Bronchial epithelial cell (primary cell): ENCODE measurements around the gene PTGER4. TPM values are rescaled to one million over a fixed set of nuclear protein-coding genes. Genes with fewer than 3 reads are reported as not detected.
"Not testable (repeated sequence)": the region's sequence is repeated elsewhere in the genome, so short reads cannot be mapped to it uniquely, and the experiment has no call there.

ENCODE experiments used
- DNase-seq: peaks from one replicate; pipeline ENCODE4 v3.0.0-alpha.2; 2010; ENCODE audit warnings: low read depth
- FAIRE-seq: peaks from 2 replicates; lab custom pipeline; 2011; peaks lifted over from hg19 to GRCh38; lab: Jason Lieb, UNC
- H3K27me3 ChIP-seq: 2 replicates; pipeline ENCODE4 v1.5.1; 2011; ENCODE audit warnings: low read length; ENCODE audit not compliant: control insufficient read depth, insufficient read depth
- H3K36me3 ChIP-seq: 2 replicates; pipeline ENCODE4 v1.5.1; 2011; ENCODE audit warnings: low read length; ENCODE audit not compliant: control insufficient read depth, insufficient read depth
- H3K4me3 ChIP-seq: 2 replicates; pipeline ENCODE4 v1.5.1; 2011; ENCODE audit warnings: mild to moderate bottlenecking, low read depth, low read length, control low read depth
- CTCF ChIP-seq: IDR thresholded peaks from 2 replicates; pipeline ENCODE4 v1.5.1; 2011; ENCODE audit warnings: mild to moderate bottlenecking, moderate library complexity, low read length, control low read depth, inconsistent platforms; ENCODE audit not compliant: insufficient read depth, severe bottlenecking
- total RNA-seq: library from RNA; depleted of rRNA; stranded (reverse); fragments of >200 nt; gene quantifications from 2 replicates; pipeline ENCODE4 v1.2.1, GENCODE V29; 2014

Gene PTGER4
- total RNA-seq = 6.1 and 8.7 TPM in 2 replicates

- no peak for TF ChIP-seq CTCF
- no peak for FAIRE-seq
- no peak for DNase-seq
- H3K36me3 ChIP-seq = peaks cover 1% of the 10 kb centered on the region
- H3K4me3 ChIP-seq = peak within 1 kb of the TSS; percentile 71
- no peaks in the 10 kb centered on the region for H3K27me3 ChIP-seq
These were observed at the start of gene PTGER4 for GRCh38 chr5:40679913-40680681. PTGER4 (plus strand) TSS chr5:40679915; CDS start chr5:40680994, 1,079 bp downstream.

- DNase-seq (no peak), FAIRE-seq (no peak)
- H3K4me3 ChIP-seq = no peak overlapping the region
- H3K36me3 ChIP-seq = no peaks in the 10 kb centered on the region
- no peak for TF ChIP-seq CTCF
- no peaks in the 10 kb centered on the region for H3K27me3 ChIP-seq
These were observed 49.6 kb upstream of the PTGER4 start for GRCh38 chr5:40630126-40630525.

GRCh38 chr5:40631236-40631635 lies 48.5 kb upstream of the PTGER4 start:
- FAIRE-seq (no peak), DNase-seq (no peak)
- no peak for TF ChIP-seq CTCF

GRCh38 chr5:40634154-40634553 lies 45.6 kb upstream of the PTGER4 start:
- no peak for DNase-seq
- FAIRE-seq = no peak
- no peaks in the 10 kb centered on the region for H3K36me3 ChIP-seq
- H3K27me3 ChIP-seq = no peaks in the 10 kb centered on the region
- TF ChIP-seq CTCF = no peak
- H3K4me3 ChIP-seq = no peak overlapping the region

More at GRCh38 chr5:40631236-40631635, 48.5 kb upstream of the PTGER4 start:
- Histone ChIP-seq H3K36me3 (no peaks in the 10 kb centered on the region), H3K27me3 (no peaks in the 10 kb centered on the region), H3K4me3 (no peak overlapping the region)

- no peak for FAIRE-seq
- no peak for TF ChIP-seq CTCF
- no peak overlapping the region for H3K4me3 ChIP-seq
- H3K36me3 ChIP-seq = no peaks in the 10 kb centered on the region
- H3K27me3 ChIP-seq = no peaks in the 10 kb centered on the region
- DNase-seq = no peak
These were observed 45.1 kb upstream of the PTGER4 start for GRCh38 chr5:40634593-40634992.

GRCh38 chr5:40639531-40639930 lies 40.2 kb upstream of the PTGER4 start:
- FAIRE-seq, H3K27me3 ChIP-seq, H3K36me3 ChIP-seq, DNase-seq, H3K4me3 ChIP-seq: not testable (repeated sequence)
